Stomach (tissue), 4 donors: ENCODE measurements around the gene SMIM30.

Experiments used
- EP300 ChIP-seq: sonication (generic); formaldehyde crosslinking; IDR thresholded peaks from one replicate; pipeline ENCODE4 v1.6.1; 2017; ENCODE audit warnings: antibody characterized with exemption
- POLR2A ChIP-seq, 4 donors: fragments of 450-650 bp; IDR thresholded peaks; one replicate each; pipeline ENCODE4 v1.6.1; 2016; ENCODE audit warnings: antibody characterized with exemption in 4 of 4, control low read depth in 2 of 4, mild to moderate bottlenecking in 1 of 4, moderate library complexity in 1 of 4
- POLR2AphosphoS5 ChIP-seq, 3 donors: sonication (generic); formaldehyde crosslinking; IDR thresholded peaks; one replicate each; pipeline ENCODE4 v1.6.1; 2016; ENCODE audit warnings: antibody characterized with exemption in 3 of 3
- TF ChIP-seq, protein P1 (sequence below), 7 experiments: fragments of 450-650 bp in 4 of 7; fragments of 200-600 bp in 3 of 7; sonication (generic) in 3 of 7; IDR thresholded peaks; one replicate each; pipeline ENCODE4 v1.5.1; 2016 to 2019; ENCODE audit warnings: antibody characterized with exemption in 7 of 7, control low read depth in 2 of 7, mild to moderate bottlenecking in 1 of 7

DNA sequence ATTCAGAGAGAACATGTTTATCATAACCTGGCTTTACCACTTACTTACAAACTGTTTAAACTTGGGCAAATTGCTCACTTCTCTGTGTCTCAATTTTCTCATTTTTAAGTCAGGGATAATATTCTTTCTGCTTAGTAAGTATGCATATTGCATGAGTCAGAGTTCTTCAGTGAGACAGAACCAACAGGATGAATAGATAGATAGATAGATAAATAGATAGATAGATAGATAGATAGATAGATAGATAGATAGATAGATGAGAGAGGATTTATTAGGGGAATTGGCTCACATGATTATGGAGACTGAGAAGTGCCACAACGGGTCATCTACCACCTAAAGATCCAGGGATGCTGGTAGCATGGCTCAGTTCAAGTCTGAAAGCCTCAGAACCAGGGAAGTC lies 15.7 kb upstream of the SMIM30 start:
- TF ChIP-seq, protein P1, sequence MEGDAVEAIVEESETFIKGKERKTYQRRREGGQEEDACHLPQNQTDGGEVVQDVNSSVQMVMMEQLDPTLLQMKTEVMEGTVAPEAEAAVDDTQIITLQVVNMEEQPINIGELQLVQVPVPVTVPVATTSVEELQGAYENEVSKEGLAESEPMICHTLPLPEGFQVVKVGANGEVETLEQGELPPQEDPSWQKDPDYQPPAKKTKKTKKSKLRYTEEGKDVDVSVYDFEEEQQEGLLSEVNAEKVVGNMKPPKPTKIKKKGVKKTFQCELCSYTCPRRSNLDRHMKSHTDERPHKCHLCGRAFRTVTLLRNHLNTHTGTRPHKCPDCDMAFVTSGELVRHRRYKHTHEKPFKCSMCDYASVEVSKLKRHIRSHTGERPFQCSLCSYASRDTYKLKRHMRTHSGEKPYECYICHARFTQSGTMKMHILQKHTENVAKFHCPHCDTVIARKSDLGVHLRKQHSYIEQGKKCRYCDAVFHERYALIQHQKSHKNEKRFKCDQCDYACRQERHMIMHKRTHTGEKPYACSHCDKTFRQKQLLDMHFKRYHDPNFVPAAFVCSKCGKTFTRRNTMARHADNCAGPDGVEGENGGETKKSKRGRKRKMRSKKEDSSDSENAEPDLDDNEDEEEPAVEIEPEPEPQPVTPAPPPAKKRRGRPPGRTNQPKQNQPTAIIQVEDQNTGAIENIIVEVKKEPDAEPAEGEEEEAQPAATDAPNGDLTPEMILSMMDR (IDR thresholded peaks at IDR 0.05), result no peak
- TF ChIP-seq POLR2AphosphoS5 (IDR thresholded peaks at IDR 0.05), result no peak
- no peak for TF ChIP-seq POLR2A (IDR thresholded peaks at IDR 0.05)
- TF ChIP-seq EP300, result no peak
